ENCODE data around the gene SEPTIN5.

DNA sequence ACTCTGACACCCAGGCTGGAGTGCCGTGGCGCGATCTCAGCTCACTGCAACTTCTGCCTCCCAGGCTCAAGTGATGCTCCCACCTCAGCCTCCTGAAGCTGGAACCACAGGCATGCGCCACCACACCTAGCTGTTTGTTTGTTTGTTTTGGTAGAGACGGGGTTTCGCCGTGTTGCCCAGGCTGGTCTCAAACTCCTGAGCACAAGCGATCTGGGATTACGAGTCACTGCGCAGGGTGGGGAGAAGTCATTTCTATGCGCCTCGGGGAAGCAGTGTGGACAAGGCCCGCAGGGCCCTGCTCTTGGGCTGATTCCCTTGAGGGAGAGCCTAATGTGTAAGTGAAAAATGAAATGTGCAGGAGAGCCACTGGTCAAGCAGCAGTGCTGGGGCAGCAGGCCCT, 19.6 kb upstream of the SEPTIN5 start:
- TF ChIP-seq, protein P1, sequence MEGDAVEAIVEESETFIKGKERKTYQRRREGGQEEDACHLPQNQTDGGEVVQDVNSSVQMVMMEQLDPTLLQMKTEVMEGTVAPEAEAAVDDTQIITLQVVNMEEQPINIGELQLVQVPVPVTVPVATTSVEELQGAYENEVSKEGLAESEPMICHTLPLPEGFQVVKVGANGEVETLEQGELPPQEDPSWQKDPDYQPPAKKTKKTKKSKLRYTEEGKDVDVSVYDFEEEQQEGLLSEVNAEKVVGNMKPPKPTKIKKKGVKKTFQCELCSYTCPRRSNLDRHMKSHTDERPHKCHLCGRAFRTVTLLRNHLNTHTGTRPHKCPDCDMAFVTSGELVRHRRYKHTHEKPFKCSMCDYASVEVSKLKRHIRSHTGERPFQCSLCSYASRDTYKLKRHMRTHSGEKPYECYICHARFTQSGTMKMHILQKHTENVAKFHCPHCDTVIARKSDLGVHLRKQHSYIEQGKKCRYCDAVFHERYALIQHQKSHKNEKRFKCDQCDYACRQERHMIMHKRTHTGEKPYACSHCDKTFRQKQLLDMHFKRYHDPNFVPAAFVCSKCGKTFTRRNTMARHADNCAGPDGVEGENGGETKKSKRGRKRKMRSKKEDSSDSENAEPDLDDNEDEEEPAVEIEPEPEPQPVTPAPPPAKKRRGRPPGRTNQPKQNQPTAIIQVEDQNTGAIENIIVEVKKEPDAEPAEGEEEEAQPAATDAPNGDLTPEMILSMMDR (IDR thresholded peaks at IDR 0.05), result no peak
- TF ChIP-seq POLR2A (IDR thresholded peaks at IDR 0.05), result no peak
